Trophoblast cell (in vitro differentiated cells and primary cell): ENCODE measurements around the gene BAZ1A.
"Not testable (repeated sequence)": the region's sequence is repeated elsewhere in the genome, so short reads cannot be mapped to it uniquely, and the experiment has no call there.

Experiments used
- DNase-seq, 2 donors: peaks; one replicate each; pipeline ENCODE4 v3.0.0-alpha.2; 2016
- H2AFZ ChIP-seq: 2 replicates; pipeline ENCODE4 v1.6.1; 2013; ENCODE audit warnings: low read length, moderate library complexity, mild to moderate bottlenecking; ENCODE audit not compliant: insufficient read depth, poor library complexity
- H2AK5ac ChIP-seq: 2 replicates; pipeline ENCODE4 v1.6.1; 2013; ENCODE audit warnings: mild to moderate bottlenecking, low read length
- H2BK120ac ChIP-seq: 2 replicates; pipeline ENCODE4 v1.6.1; 2013; ENCODE audit warnings: low read length, mild to moderate bottlenecking, moderate library complexity; ENCODE audit not compliant: insufficient read depth, poor library complexity
- H2BK12ac ChIP-seq: 2 replicates; pipeline ENCODE4 v1.6.1; 2013; ENCODE audit warnings: mild to moderate bottlenecking, low read length, moderate library complexity
- H2BK5ac ChIP-seq: 2 replicates; pipeline ENCODE4 v1.6.1; 2013; ENCODE audit warnings: low read length, low read depth, moderate library complexity, mild to moderate bottlenecking; ENCODE audit not compliant: poor library complexity
- H3K14ac ChIP-seq: 2 replicates; pipeline ENCODE4 v1.6.1; 2013; ENCODE audit warnings: mild to moderate bottlenecking, low read length
- H3K18ac ChIP-seq: 2 replicates; pipeline ENCODE4 v1.6.1; 2013; ENCODE audit warnings: mild to moderate bottlenecking, low read length
- H3K23ac ChIP-seq: 2 replicates; pipeline ENCODE4 v1.6.1; 2013; ENCODE audit warnings: low read length
- H3K27ac ChIP-seq: 2 replicates; pipeline ENCODE4 v1.5.1; 2013; ENCODE audit warnings: low read depth, mild to moderate bottlenecking, inconsistent platforms, low read length, moderate library complexity
- H3K27me3 ChIP-seq: 2 replicates; pipeline ENCODE4 v1.6.1; 2013; ENCODE audit warnings: inconsistent platforms, mild to moderate bottlenecking, low read length, moderate library complexity; ENCODE audit not compliant: insufficient read depth
- H3K36me3 ChIP-seq, 2 experiments: 1 replicate in 1 of 2; 2 replicates in 1 of 2; pipeline ENCODE4 v1.6.1; 2013; ENCODE audit warnings: low read length in 2 of 2, mild to moderate bottlenecking in 2 of 2, moderate library complexity in 1 of 2; ENCODE audit not compliant: insufficient read depth in 2 of 2, control insufficient read depth in 1 of 2
- H3K4ac ChIP-seq: 2 replicates; pipeline ENCODE4 v1.6.1; 2013; ENCODE audit warnings: low read depth, mild to moderate bottlenecking, low read length, moderate library complexity
- H3K4me1 ChIP-seq, 2 experiments: 1 replicate in 1 of 2; 2 replicates in 1 of 2; pipeline ENCODE4 v1.6.1; 2013; ENCODE audit warnings: low read length in 2 of 2, mild to moderate bottlenecking in 2 of 2, moderate library complexity in 1 of 2; ENCODE audit not compliant: insufficient read depth in 2 of 2, control insufficient read depth in 1 of 2
- H3K4me2 ChIP-seq: 2 replicates; pipeline ENCODE4 v1.6.1; 2013; ENCODE audit warnings: inconsistent platforms, mild to moderate bottlenecking, low read length, moderate library complexity
- H3K4me3 ChIP-seq: 2 replicates; pipeline ENCODE4 v1.5.1; 2013; ENCODE audit warnings: mild to moderate bottlenecking, low read depth, low read length, inconsistent platforms
- H3K79me1 ChIP-seq: one replicate; pipeline ENCODE4 v1.6.1; 2013; ENCODE audit warnings: low read length
- H3K79me2 ChIP-seq: 2 replicates; pipeline ENCODE4 v1.6.1; 2013; ENCODE audit warnings: low read length, mild to moderate bottlenecking; ENCODE audit not compliant: control insufficient read depth, insufficient read depth, poor library complexity
- H3K9ac ChIP-seq: 2 replicates; pipeline ENCODE4 v1.6.1; 2013; ENCODE audit warnings: mild to moderate bottlenecking, low read length
- H3K9me3 ChIP-seq: 2 replicates; pipeline ENCODE4 v1.6.1; 2013; ENCODE audit warnings: low read depth, mild to moderate bottlenecking, control low read depth, inconsistent platforms, low read length; ENCODE audit not compliant: insufficient read depth
- H4K12ac ChIP-seq: 2 replicates; pipeline ENCODE4 v1.6.1; 2013; ENCODE audit warnings: low read depth, mild to moderate bottlenecking, low read length, moderate library complexity
- H4K8ac ChIP-seq: 2 replicates; pipeline ENCODE4 v1.6.1; 2013; ENCODE audit warnings: low read depth, mild to moderate bottlenecking, low read length, moderate library complexity
- H4K91ac ChIP-seq: one replicate; pipeline ENCODE4 v1.6.1; 2013; ENCODE audit warnings: low read depth, mild to moderate bottlenecking, low read length, moderate library complexity
- WGBS: extraction: QIAGEN DNeasy Blood & Tissue Kit; methylation state at CpG from one replicate; pipeline ENCODE4 v1.1.7; 2013; ENCODE audit warnings: missing lambda C conversion rate; ENCODE audit not compliant: insufficient read length, insufficient coverage; ENCODE audit errors: extremely low coverage; 5-methylcytosine and 5-hydroxymethylcytosine counted together

Gene BAZ1A

GRCh38 chr14:34806257-34806656, 68.9 kb downstream of the BAZ1A start:
- H2AK5ac ChIP-seq: no peak overlapping the region
- no peak overlapping the region for H3K27ac ChIP-seq
- no peak overlapping the region for H3K4ac ChIP-seq
- H3K4me2 ChIP-seq: no peak overlapping the region
- H4K8ac ChIP-seq: no peak overlapping the region
- H3K23ac ChIP-seq: no peak overlapping the region
- H2BK12ac ChIP-seq: no peak overlapping the region
- WGBS: no CpG with 5 or more reads among the region's 3 CpGs
- no peak overlapping the region for H2AFZ ChIP-seq
- no peaks in the 10 kb centered on the region for H3K9me3 ChIP-seq
- H2BK120ac ChIP-seq: no peak overlapping the region
- H3K18ac ChIP-seq: no peak overlapping the region
- H3K14ac ChIP-seq: no peak overlapping the region
- no peaks in the 10 kb centered on the region for H3K4me1 ChIP-seq
- no peak overlapping the region for H4K91ac ChIP-seq
- no peak for DNase-seq
- H3K79me1 ChIP-seq: no peaks in the 10 kb centered on the region
- H3K36me3 ChIP-seq: peaks cover 10 to 11% of the 10 kb centered on the region in 2 experiments
- H4K12ac ChIP-seq: no peak overlapping the region
- no peak overlapping the region for H2BK5ac ChIP-seq
- H3K4me3 ChIP-seq: no peak overlapping the region
- no peak overlapping the region for H3K9ac ChIP-seq
- H3K79me2 ChIP-seq: no peaks in the 10 kb centered on the region
- H3K27me3 ChIP-seq: no peaks in the 10 kb centered on the region

- no peak overlapping the region for H3K4me3 ChIP-seq
- no peak overlapping the region for H2BK12ac ChIP-seq
- H3K23ac ChIP-seq: no peak overlapping the region
- no peak overlapping the region for H2BK120ac ChIP-seq
- no peak overlapping the region for H3K27ac ChIP-seq
- no peaks in the 10 kb centered on the region for H3K79me1 ChIP-seq
- no peak overlapping the region for H4K8ac ChIP-seq
- no peak overlapping the region for H2AFZ ChIP-seq
- H3K4ac ChIP-seq: no peak overlapping the region
- H4K12ac ChIP-seq: no peak overlapping the region
- H3K18ac ChIP-seq: no peak overlapping the region
- H3K4me2 ChIP-seq: no peak overlapping the region
- H2AK5ac ChIP-seq: no peak overlapping the region
- no peak overlapping the region for H3K9ac ChIP-seq
- no peak overlapping the region for H2BK5ac ChIP-seq
- H4K91ac ChIP-seq: no peak overlapping the region
- no peaks in the 10 kb centered on the region for H3K4me1 ChIP-seq
- no peaks in the 10 kb centered on the region for H3K9me3 ChIP-seq
- no peak for DNase-seq
- H3K36me3 ChIP-seq: peaks cover 10% of the 10 kb centered on the region in 2 experiments
- no peaks in the 10 kb centered on the region for H3K27me3 ChIP-seq
- H3K14ac ChIP-seq: no peak overlapping the region
- WGBS: no CpG with 5 or more reads among the region's 3 CpGs
- no peaks in the 10 kb centered on the region for H3K79me2 ChIP-seq
Observed at GRCh38 chr14:34804933-34805332, 70.2 kb downstream of the BAZ1A start.

- H3K27me3 ChIP-seq, H2BK12ac ChIP-seq, H2AFZ ChIP-seq, H3K4me3 ChIP-seq, H3K79me1 ChIP-seq, H3K14ac ChIP-seq, H3K4ac ChIP-seq, H3K4me1 ChIP-seq, H3K9ac ChIP-seq, H2AK5ac ChIP-seq, H3K79me2 ChIP-seq, DNase-seq, H4K8ac ChIP-seq, H4K91ac ChIP-seq, H2BK120ac ChIP-seq, H3K18ac ChIP-seq, H3K23ac ChIP-seq, H3K9me3 ChIP-seq, H3K4me2 ChIP-seq, H3K27ac ChIP-seq, H2BK5ac ChIP-seq, H4K12ac ChIP-seq: not testable (repeated sequence)
- no CpG with 5 or more reads among the region's 2 CpGs for WGBS
- H3K36me3 ChIP-seq: peaks cover 19 to 24% of the 10 kb centered on the region in 2 experiments
Observed at GRCh38 chr14:34798861-34799260, 76.3 kb downstream of the BAZ1A start.

- H3K4me2 ChIP-seq: no peak overlapping the region
- no peak overlapping the region for H4K8ac ChIP-seq
- no peak overlapping the region for H3K9ac ChIP-seq
- H3K27ac ChIP-seq: no peak overlapping the region
- no peaks in the 10 kb centered on the region for H3K79me2 ChIP-seq
- no peak overlapping the region for H3K14ac ChIP-seq
- WGBS: no CpG with 5 or more reads among the region's 24 CpGs
- no peak overlapping the region for H2BK12ac ChIP-seq
- no peak overlapping the region for H2AFZ ChIP-seq
- no peak overlapping the region for H2AK5ac ChIP-seq
- H3K4me3 ChIP-seq: no peak overlapping the region
- peaks cover 19 to 24% of the 10 kb centered on the region in 2 experiments for H3K36me3 ChIP-seq
- H4K12ac ChIP-seq: no peak overlapping the region
- H3K79me1 ChIP-seq: no peaks in the 10 kb centered on the region
- no peak overlapping the region for H2BK5ac ChIP-seq
- H3K4ac ChIP-seq: no peak overlapping the region
- no peaks in the 10 kb centered on the region for H3K27me3 ChIP-seq
- H4K91ac ChIP-seq: no peak overlapping the region
- peaks cover 2% of the 10 kb centered on the region for H3K9me3 ChIP-seq
- no peak for DNase-seq
- no peaks in the 10 kb centered on the region for H3K4me1 ChIP-seq
- H2BK120ac ChIP-seq: no peak overlapping the region
- H3K18ac ChIP-seq: no peak overlapping the region
- no peak overlapping the region for H3K23ac ChIP-seq
Observed at GRCh38 chr14:34797747-34798583, 77.2 kb downstream of the BAZ1A start.
